HepG2 (cell line): ENCODE results near the gene CAMTA1. TPM values are rescaled to one million over a fixed set of nuclear protein-coding genes. Genes with fewer than 3 reads are reported as not detected.

Experiments used
- GATAD2A ChIP-seq: IDR thresholded peaks from 2 replicates; pipeline ENCODE4 v1.6.1; 2016
- HOXA7 ChIP-seq: sonication (generic); formaldehyde crosslinking; IDR thresholded peaks from 2 replicates; pipeline ENCODE4 v1.8.1; 2022; ENCODE audit warnings: mild to moderate bottlenecking, missing genetic modification reagents, moderate library complexity
- KDM2A ChIP-seq: sonication (generic); formaldehyde crosslinking; IDR thresholded peaks from 2 replicates; pipeline ENCODE4 v1.4.0; 2020; ENCODE audit warnings: low read depth, missing genetic modification reagents, borderline replicate concordance
- KMT2A ChIP-seq: sonication (generic); formaldehyde crosslinking; IDR thresholded peaks from 2 replicates; pipeline ENCODE4 v1.4.0; 2020; ENCODE audit warnings: missing genetic modification reagents
- KMT2B ChIP-seq: IDR thresholded peaks from 2 replicates; pipeline ENCODE4 v1.6.1; 2016; ENCODE audit warnings: missing genetic modification reagents, missing compliant biosample characterization
- MTF1 ChIP-seq: sonication (generic); formaldehyde crosslinking; IDR thresholded peaks from 2 replicates; pipeline ENCODE4 v1.5.0; 2020; ENCODE audit warnings: missing genetic modification reagents
- MYPOP ChIP-seq: sonication (generic); formaldehyde crosslinking; IDR thresholded peaks from 2 replicates; pipeline ENCODE4 v1.8.1; 2023; ENCODE audit warnings: mild to moderate bottlenecking, moderate library complexity, missing genetic modification reagents
- NFIB ChIP-seq: sonication (generic); formaldehyde crosslinking; IDR thresholded peaks from 2 replicates; pipeline ENCODE4 v1.9.0; 2021; ENCODE audit warnings: missing genetic modification reagents, mild to moderate bottlenecking, borderline replicate concordance
- NFYB ChIP-seq: sonication (generic); formaldehyde crosslinking; IDR thresholded peaks from 2 replicates; pipeline ENCODE4 v1.4.0; 2020; ENCODE audit warnings: missing genetic modification reagents
- PHB2 ChIP-seq: fragments of 450-650 bp; IDR thresholded peaks from 2 replicates; pipeline ENCODE4 v1.6.1; 2018; ENCODE audit not compliant: partially characterized antibody
- RBM39 ChIP-seq: fragments of 200-400 bp; formaldehyde crosslinking; IDR thresholded peaks from one replicate; pipeline ENCODE4 v1.6.1; 2018; ENCODE audit warnings: antibody characterized with exemption, mild to moderate bottlenecking, low read depth, low read length; ENCODE audit not compliant: poor library complexity, severe bottlenecking
- SMAD3 ChIP-seq: sonication (generic); formaldehyde crosslinking; IDR thresholded peaks from 2 replicates; pipeline ENCODE4 v1.4.0; 2020; ENCODE audit warnings: missing genetic modification reagents
- ZBTB1 ChIP-seq: sonication (generic); formaldehyde crosslinking; IDR thresholded peaks from 2 replicates; pipeline ENCODE4 v1.4.0; 2020; ENCODE audit warnings: missing genetic modification reagents, borderline replicate concordance
- ZFAT ChIP-seq: sonication (generic); formaldehyde crosslinking; conservative IDR thresholded peaks from 2 replicates; pipeline ENCODE4 v1.8.1; 2023; ENCODE audit warnings: missing genetic modification reagents, inconsistent platforms
- ZGPAT ChIP-seq: IDR thresholded peaks from 2 replicates; pipeline ENCODE4 v1.6.1; 2016; ENCODE audit warnings: mild to moderate bottlenecking
- ZNF136 ChIP-seq: sonication (generic); formaldehyde crosslinking; IDR thresholded peaks from 2 replicates; pipeline ENCODE4 v1.8.1; 2022; ENCODE audit warnings: low read depth, mild to moderate bottlenecking, moderate library complexity, missing genetic modification reagents
- ZNF263 ChIP-seq: sonication (generic); formaldehyde crosslinking; IDR thresholded peaks from 2 replicates; pipeline ENCODE4 v1.4.0; 2020; ENCODE audit warnings: missing genetic modification reagents
- ZNF282 ChIP-seq: fragments of 450-650 bp; IDR thresholded peaks from 2 replicates; pipeline ENCODE4 v1.6.1; 2018; ENCODE audit not compliant: partially characterized antibody
- ZNF350 ChIP-seq: sonication (generic); formaldehyde crosslinking; IDR thresholded peaks from 2 replicates; pipeline ENCODE4 v1.4.0; 2020; ENCODE audit warnings: mild to moderate bottlenecking, low read depth, missing genetic modification reagents, borderline replicate concordance
- polyA plus RNA-seq, 8 experiments: library from polyadenylated mRNA; depleted of rRNA in 3 of 8; stranded (reverse) in 7 of 8; unstranded in 1 of 8; fragments of >200 nt; fragmentation: Illumina TruSeq in 4 of 8; extraction: Trizol in 4 of 8; gene quantifications; 2 replicates each; pipeline versions ENCODE4 v1.2.1 to v1.2.3, GENCODE V29; 2011 to 2016; ENCODE audit warnings: low read depth in 4 of 8, missing spikeins in 1 of 8, mixed read lengths in 1 of 8; ENCODE audit not compliant: insufficient read depth in 1 of 8
- total RNA-seq, 5 experiments: library from RNA; depleted of rRNA; stranded (reverse); fragments of >200 nt; fragmentation: Illumina TruSeq; extraction: Trizol; gene quantifications; 2 replicates each; pipeline ENCODE4 v1.2.3, GENCODE V29; 2016; ENCODE audit warnings: low read depth in 1 of 5
- TF ChIP-seq, protein P1 (sequence below): sonication (generic); formaldehyde crosslinking; IDR thresholded peaks from 2 replicates; pipeline ENCODE4 v1.4.0; 2020; ENCODE audit warnings: missing genetic modification reagents
- TF ChIP-seq, protein P2 (sequence below): sonication (generic); formaldehyde crosslinking; IDR thresholded peaks from 2 replicates; pipeline ENCODE4 v1.4.0; 2020; ENCODE audit warnings: missing genetic modification reagents, borderline replicate concordance
- TF ChIP-seq, protein P3 (sequence below): sonication (generic); formaldehyde crosslinking; IDR thresholded peaks from 2 replicates; pipeline ENCODE4 v1.8.1; 2022; ENCODE audit warnings: mild to moderate bottlenecking, missing genetic modification reagents

Gene CAMTA1
- total and polyA plus RNA-seq, 2 of the 13 experiments (the other 11 are each of a cell fraction or from before 2014, with no cell fraction given), result 25.0 to 36.4 TPM

DNA sequence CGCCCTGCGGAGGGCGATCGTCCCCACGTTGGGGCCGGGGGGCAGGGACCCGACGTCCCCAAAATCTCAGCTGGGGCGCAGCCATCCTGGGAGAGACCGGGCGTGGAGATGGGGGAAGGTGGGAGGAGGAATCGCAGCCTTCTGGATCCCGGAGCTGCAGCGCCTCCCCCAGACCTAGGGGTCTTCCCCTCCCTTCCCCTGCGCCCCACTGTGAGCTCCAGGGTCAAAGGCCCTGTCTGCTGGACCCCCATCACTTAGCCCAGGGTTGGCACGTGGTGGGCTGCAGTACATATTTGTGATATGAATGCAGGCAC, 895.7 kb downstream of the CAMTA1 start (continued):
- TF ChIP-seq MYPOP (CRISPR knock-in tag) (peak; percentile 23; the same call in 1 of the 2 replicates), KMT2A (CRISPR knock-in tag) (peak; percentile 24; the same call in 1 of the 2 replicates), ZNF350 (CRISPR knock-in tag) (no peak), ZNF136 (CRISPR knock-in tag) (no peak), HOXA7 (CRISPR knock-in tag) (no peak), ZFAT (CRISPR knock-in tag) (no peak), ZNF282 (no peak), MTF1 (0 out of 2 replicates have a peak, but pooled peaks have one; percentile 2), ZBTB1 (CRISPR knock-in tag) (no peak), KMT2B (CRISPR knock-in tag) (no peak), KDM2A (CRISPR knock-in tag) (peak; percentile 33; the same call in 1 of the 2 replicates), ZGPAT (no peak), RBM39 (no peak), ZNF263 (CRISPR knock-in tag) (0 out of 2 replicates have a peak, but pooled peaks have one; percentile 10), GATAD2A (0 out of 2 replicates have a peak, but pooled peaks have one; percentile 13), SMAD3 (no peak), NFIB (CRISPR knock-in tag) (no peak), NFYB (CRISPR knock-in tag) (no peak), PHB2 (no peak)
- TF ChIP-seq, protein P1, sequence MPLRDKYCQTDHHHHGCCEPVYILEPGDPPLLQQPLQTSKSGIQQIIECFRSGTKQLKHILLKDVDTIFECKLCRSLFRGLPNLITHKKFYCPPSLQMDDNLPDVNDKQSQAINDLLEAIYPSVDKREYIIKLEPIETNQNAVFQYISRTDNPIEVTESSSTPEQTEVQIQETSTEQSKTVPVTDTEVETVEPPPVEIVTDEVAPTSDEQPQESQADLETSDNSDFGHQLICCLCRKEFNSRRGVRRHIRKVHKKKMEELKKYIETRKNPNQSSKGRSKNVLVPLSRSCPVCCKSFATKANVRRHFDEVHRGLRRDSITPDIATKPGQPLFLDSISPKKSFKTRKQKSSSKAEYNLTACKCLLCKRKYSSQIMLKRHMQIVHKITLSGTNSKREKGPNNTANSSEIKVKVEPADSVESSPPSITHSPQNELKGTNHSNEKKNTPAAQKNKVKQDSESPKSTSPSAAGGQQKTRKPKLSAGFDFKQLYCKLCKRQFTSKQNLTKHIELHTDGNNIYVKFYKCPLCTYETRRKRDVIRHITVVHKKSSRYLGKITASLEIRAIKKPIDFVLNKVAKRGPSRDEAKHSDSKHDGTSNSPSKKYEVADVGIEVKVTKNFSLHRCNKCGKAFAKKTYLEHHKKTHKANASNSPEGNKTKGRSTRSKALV (CRISPR knock-in tag), result 0 out of 2 replicates have a peak, but pooled peaks have one; percentile 8
- TF ChIP-seq, protein P2, sequence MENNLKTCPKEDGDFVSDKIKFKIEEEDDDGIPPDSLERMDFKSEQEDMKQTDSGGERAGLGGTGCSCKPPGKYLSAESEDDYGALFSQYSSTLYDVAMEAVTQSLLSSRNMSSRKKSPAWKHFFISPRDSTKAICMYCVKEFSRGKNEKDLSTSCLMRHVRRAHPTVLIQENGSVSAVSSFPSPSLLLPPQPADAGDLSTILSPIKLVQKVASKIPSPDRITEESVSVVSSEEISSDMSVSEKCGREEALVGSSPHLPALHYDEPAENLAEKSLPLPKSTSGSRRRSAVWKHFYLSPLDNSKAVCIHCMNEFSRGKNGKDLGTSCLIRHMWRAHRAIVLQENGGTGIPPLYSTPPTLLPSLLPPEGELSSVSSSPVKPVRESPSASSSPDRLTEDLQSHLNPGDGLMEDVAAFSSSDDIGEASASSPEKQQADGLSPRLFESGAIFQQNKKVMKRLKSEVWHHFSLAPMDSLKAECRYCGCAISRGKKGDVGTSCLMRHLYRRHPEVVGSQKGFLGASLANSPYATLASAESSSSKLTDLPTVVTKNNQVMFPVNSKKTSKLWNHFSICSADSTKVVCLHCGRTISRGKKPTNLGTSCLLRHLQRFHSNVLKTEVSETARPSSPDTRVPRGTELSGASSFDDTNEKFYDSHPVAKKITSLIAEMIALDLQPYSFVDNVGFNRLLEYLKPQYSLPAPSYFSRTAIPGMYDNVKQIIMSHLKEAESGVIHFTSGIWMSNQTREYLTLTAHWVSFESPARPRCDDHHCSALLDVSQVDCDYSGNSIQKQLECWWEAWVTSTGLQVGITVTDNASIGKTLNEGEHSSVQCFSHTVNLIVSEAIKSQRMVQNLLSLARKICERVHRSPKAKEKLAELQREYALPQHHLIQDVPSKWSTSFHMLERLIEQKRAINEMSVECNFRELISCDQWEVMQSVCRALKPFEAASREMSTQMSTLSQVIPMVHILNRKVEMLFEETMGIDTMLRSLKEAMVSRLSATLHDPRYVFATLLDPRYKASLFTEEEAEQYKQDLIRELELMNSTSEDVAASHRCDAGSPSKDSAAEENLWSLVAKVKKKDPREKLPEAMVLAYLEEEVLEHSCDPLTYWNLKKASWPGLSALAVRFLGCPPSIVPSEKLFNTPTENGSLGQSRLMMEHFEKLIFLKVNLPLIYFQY (CRISPR knock-in tag), result no peak
- TF ChIP-seq, protein P3, sequence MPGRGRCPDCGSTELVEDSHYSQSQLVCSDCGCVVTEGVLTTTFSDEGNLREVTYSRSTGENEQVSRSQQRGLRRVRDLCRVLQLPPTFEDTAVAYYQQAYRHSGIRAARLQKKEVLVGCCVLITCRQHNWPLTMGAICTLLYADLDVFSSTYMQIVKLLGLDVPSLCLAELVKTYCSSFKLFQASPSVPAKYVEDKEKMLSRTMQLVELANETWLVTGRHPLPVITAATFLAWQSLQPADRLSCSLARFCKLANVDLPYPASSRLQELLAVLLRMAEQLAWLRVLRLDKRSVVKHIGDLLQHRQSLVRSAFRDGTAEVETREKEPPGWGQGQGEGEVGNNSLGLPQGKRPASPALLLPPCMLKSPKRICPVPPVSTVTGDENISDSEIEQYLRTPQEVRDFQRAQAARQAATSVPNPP (CRISPR knock-in tag), result no peak
